ENCODE data around the gene SUDS3.
"Not testable (repeated sequence)": the region's sequence is repeated elsewhere in the genome, so short reads cannot be mapped to it uniquely, and the experiment has no call there.

SUDS3 gene

DNA sequence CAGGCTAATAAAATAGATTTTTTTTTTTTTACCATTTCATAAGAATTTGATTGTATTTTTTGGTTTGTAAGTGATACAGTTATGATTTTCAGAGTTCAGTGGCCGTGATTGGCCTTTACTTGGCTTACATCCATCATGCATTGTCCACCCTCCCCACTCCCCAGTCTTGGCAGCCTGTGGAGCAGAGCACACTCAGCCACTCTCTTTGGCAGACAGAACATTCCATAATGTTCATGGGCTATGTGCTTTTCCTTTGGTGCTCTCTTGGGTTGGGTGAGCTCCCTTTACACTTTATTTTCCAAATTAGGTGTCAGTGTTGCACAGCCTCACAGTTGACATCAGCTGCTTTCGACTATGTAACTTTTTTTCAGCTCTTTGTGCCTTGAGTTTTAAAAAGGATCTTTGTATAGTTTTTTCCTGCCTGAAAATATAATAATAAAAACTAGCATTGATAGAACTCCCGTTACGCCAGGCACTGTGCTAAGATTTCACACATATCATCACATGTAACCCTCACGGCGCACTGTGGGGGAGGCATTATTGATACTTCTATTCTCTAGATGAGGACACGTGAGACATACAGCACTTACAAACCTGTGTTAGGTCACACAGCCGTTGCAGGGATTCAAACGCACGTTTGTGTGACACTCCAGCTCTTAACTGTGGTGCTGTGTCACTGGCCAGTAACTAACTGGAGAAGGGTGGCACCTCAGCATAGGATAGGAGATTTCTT is 21.5 kb downstream of the SUDS3 start:
- DNase-seq (ENCODE audit: low read depth), result no peak

- no peak for DNase-seq (ENCODE audit: low read depth)
These were observed 22.2 kb downstream of the SUDS3 start for GRCh38 chr12:118398524-118398923.

- DNase-seq (ENCODE audit: low read depth), result no peak
These were observed 22.6 kb downstream of the SUDS3 start for GRCh38 chr12:118398940-118399339.

GRCh38 chr12:118402251-118402650 is 25.9 kb downstream of the SUDS3 start:
- DNase-seq (ENCODE audit: low read depth), result no peak

DNA sequence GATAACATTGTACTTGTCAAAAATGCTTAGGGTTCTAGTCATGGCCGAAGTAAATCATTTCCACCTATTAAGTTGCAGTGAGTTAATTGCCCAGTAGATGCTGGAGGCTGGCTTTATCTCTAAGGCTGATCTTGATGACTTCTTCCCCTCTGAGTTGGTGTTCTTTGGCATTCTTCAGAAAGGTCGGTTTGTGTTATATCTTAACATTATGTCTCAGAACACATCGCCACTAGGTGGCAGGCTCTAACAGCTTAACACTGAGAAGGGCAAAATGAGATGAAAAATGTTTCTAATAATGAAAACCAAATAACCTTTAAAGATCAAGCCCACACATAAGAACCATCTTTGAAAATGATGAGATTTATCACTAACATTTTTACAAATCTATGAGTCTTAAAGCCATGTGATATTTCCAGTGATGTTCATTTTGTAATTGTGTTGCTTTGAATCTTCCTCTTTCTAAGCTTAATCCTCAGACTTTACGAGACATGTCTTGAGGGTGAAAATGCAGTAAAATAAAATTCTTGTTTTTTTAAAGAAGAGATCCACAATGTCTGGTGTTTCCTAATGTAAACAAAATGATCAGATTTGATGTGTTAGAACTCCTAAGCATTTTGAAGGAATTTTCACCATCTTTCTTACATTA is 28.6 kb downstream of the SUDS3 start:
- DNase-seq (ENCODE audit: low read depth), result peak; percentile 37

DNA sequence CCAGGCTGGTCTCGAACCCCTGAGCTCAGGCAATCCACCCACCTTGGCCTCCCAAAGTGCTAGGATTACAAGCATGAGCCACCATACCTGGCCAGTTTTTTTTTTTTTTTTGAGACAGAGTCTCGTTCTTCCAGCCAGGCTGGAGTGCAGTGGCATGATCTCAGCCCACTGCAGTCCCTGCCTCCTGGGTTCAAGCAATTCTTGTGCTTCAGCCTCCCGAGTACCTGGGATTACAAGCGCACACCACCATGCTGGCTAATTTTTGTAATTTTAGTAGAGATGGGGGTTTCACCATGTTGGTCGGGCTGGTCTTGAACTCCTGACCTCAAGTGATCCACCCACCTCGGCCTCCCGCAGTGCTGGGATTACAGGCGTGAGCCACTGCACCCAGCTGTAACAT is 31.9 kb downstream of the SUDS3 start:
- DNase-seq (ENCODE audit: low read depth), result not testable (repeated sequence)

- no peak for DNase-seq (ENCODE audit: low read depth)
These were observed 33.5 kb downstream of the SUDS3 start for GRCh38 chr12:118409834-118410233.

GRCh38 chr12:118417942-118418341 is 41.6 kb downstream of the SUDS3 start:
- DNase-seq (ENCODE audit: low read depth), result no peak

DNA sequence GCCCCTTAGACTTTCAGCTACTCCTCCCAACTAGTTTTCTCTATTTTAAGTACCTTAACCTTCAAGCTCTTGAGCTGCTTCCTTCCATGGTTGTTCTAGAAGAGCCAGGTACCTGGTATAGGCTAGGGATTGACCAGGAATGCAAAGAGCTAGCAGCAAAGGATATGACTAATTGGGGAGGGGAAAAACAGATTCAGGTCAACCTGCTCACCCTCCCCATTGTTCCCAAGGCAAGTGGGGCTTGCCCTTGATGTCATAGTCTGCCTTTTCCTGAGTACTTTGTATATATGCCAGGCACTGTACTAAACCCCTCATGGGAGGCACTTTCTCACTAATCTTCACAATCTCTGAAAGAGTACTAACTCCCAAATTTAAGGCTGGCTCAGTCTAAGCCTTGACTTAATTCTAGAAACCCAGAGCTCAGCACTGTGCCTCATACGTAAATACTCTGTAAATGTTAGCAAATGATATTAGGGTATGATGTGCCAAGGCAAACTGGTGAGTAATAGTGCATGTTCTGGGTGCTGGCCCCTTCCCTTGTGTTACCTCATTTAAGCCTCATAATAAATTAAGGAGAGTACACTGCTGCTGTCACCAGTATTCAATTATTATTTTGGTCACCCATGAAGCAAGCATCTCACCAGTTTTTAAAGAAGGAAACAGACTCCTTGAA is 42.2 kb downstream of the SUDS3 start:
- no peak for DNase-seq (ENCODE audit: low read depth)

GRCh38 chr12:118420673-118421072 is 44.3 kb downstream of the SUDS3 start:
- no peak for DNase-seq (ENCODE audit: low read depth)

DNA sequence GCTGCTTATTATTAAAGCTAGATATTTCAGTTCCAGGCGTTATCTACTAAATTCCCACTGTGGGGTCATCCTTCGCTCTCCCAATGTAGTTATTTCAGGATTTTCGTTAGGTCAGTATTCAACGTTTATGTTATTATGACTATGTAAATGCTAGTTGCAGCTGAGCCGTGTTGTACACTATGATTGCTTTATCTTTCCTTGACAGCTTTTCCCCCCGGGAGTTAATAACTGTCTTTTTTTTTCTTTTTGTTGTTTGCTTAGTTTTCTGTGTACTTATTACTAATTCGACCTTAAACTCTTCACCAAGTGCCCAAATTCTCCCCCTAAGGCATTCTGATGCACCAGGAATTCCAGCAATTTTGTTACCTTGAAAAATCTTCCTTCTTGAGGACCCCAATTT is 48.5 kb downstream of the SUDS3 start:
- no peak for DNase-seq (ENCODE audit: low read depth)

GRCh38 chr12:118425364-118425763 is 49.0 kb downstream of the SUDS3 start:
- DNase-seq (ENCODE audit: low read depth), result no peak

DNA sequence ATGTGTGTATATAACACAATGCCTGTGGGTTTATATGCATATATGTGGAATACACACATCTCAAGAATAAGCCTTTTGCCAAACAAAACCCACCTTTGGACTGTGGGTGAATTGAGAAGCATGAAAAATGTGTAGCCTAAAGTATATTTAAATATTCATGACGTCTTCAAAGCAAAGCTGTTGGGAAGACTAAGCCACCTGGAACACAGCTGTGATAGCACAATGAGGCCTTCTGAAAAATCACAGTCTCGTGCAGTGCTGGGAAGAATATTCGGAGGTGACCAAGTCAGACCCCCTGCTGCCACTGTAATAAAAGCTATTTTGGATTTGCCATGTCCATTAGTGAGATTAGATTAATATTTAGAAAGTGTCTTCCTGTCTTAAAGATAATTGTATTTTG is 51.5 kb downstream of the SUDS3 start:
- DNase-seq (ENCODE audit: low read depth), result no peak

GRCh38 chr12:118428643-118429042 is 52.3 kb downstream of the SUDS3 start:
- no peak for DNase-seq (ENCODE audit: low read depth)

DNA sequence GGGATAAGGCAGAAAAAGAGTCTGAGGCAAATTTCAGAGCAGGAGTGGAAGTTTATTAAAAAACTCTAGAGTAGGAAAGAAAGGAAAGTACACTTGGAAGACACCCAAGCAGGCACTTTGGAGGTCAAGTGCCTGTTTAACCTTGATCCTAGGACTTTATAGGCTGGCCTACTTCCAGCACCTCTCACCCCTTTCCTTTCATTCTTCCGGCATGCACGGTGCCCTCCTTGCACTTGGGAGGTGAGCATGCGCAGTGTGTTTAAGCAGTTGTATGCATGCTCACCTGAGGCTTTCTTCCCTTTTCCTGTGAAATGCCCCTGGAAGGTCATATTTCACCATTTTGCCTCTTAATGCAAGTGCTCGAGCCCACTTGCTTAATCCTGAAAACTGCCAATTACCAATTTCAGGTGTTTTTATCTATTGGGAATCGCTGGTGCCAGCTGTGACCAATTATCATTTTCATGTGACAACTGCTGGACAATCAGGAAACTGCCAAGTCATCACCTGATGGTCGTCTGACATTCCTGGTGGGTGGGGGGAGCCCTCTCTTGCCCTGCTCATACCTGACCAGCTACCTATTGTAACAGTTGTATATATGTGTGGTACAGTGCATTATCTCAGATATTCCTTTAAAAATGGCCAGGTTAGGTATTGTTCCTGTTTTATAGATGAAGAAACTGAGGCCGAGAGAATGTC is 53.5 kb downstream of the SUDS3 start:
- DNase-seq (ENCODE audit: low read depth), result no peak

GRCh38 chr12:118430516-118430915 is 54.2 kb downstream of the SUDS3 start:
- no peak for DNase-seq (ENCODE audit: low read depth)

DNA sequence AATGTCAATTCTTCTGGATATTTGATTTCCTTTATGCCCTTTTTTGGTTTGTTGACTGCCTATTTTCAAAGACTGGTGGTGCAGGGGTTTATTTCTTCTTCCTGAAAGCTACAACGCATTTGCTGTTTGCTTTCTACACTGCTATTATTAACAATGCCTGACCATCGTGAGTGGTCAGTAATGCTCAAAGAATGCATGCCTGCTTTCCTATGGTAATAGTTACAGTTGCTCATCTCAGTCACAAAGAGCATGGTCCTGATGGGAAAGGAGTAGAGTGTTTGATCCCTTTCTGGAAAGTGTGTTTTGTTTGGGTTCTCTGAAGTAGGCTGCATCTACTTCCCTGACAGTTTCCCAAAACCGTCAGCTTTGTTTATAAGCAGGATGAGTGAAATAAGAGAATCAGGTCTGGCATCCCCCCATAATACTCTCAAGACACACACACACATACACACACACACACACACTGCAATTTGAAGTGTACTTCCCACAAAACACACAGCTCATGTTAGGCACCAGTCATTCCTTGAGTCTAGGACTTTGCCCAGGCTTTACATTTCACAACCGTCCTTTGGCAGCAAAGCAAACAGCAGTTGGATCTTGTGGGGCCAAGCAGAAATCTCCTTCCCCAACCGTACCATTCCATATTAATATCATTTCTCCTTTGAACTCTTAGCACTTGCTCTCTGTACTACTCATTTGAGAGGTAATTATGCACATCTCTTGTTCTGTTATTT is 56.6 kb downstream of the SUDS3 start:
- no peak for DNase-seq (ENCODE audit: low read depth)

DNA sequence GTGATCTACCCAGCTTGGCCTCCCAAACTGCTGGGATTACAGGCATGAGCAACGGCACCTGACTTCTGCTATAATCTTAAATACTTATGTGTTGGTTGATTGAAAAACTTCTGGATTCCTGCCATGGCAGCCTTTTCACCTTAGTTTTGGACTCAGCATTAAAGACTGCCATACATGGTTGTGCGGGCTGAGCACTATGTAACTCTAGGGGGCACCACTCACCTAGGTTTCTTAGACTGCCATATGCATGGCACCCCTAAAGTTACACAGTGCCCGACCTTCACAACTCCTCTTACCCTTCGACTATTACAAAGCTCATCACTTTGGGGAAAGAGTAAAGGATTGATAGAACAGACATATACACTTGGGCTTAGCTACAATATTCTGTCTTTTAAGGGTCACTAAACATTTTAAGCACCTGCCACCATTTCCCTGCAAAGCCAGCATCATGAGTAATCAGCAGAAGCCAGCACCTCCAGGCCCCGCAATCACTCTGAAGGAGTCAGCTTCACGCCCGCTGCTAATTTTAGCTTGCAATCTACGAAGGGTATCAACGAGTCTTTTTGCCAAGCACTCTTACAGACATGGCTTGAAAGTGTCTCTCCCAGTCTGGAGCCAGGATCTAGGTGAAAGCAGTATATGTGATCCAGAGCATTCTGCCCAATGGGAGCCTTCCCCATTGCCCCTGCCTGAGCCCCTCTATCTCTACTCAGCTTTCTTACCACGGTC is 59.8 kb downstream of the SUDS3 start:
- no peak for DNase-seq (ENCODE audit: low read depth)

GRCh38 chr12:118436986-118437385 is 60.6 kb downstream of the SUDS3 start:
- DNase-seq (ENCODE audit: low read depth), result no peak

GRCh38 chr12:118439068-118439467 is 62.7 kb downstream of the SUDS3 start:
- no peak for DNase-seq (ENCODE audit: low read depth)

DNA sequence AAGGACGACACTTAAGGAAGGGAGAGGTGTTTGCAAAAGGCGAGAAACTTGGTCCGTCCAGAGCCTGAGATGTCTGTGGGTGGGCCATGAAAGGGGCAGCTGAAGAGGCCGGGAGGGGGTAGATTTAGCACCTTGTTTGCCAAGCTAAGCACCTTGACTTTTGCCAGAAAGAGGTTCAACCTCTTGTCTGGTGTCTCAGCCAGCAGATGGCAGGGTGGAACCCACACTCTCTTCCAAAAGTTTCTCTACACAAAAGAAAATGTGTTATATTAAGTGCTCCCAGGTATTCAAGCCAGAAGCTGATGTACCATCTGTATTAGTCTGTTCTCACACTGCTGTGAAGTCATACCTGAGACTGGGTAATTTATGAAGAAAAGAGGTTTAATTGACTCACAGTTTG is 69.9 kb downstream of the SUDS3 start:
- no peak for DNase-seq (ENCODE audit: low read depth)
